Glutamatergic neuron (in vitro differentiated cells): Measurements from ENCODE around the gene NTSR1. TPM values are rescaled to one million over a fixed set of nuclear protein-coding genes. Genes with fewer than 3 reads are reported as not detected.

Experiments used
- DNase-seq: peaks from one replicate; pipeline ENCODE4 v3.0.0; 2022
- H3K27ac Mint-ChIP-seq: one replicate; pipeline ENCODE4 v1.8.0; 2020; ENCODE audit warnings: mild to moderate bottlenecking, mixed read lengths, inconsistent platforms; ENCODE audit not compliant: unreplicated experiment
- H3K27me3 Mint-ChIP-seq: one replicate; pipeline ENCODE4 v1.8.0; 2020; ENCODE audit warnings: mild to moderate bottlenecking, moderate library complexity, mixed read lengths, inconsistent platforms; ENCODE audit not compliant: unreplicated experiment
- H3K36me3 Mint-ChIP-seq: one replicate; pipeline ENCODE4 v1.8.0; 2020; ENCODE audit warnings: mild to moderate bottlenecking, mixed read lengths, inconsistent platforms; ENCODE audit not compliant: unreplicated experiment
- H3K4me1 Mint-ChIP-seq: one replicate; pipeline ENCODE4 v1.8.0; 2020; ENCODE audit warnings: mild to moderate bottlenecking, low read depth, mixed read lengths, inconsistent platforms; ENCODE audit not compliant: unreplicated experiment
- H3K4me3 Mint-ChIP-seq: one replicate; pipeline ENCODE4 v1.8.0; 2020; ENCODE audit warnings: mild to moderate bottlenecking, mixed read lengths, inconsistent platforms; ENCODE audit not compliant: unreplicated experiment
- H3K9me3 Mint-ChIP-seq: one replicate; pipeline ENCODE4 v1.8.0; 2020; ENCODE audit warnings: mild to moderate bottlenecking, moderate library complexity, mixed read lengths, inconsistent platforms; ENCODE audit not compliant: unreplicated experiment
- CTCF ChIP-seq: fragments of 200-600 bp; sonication (generic); IDR thresholded peaks from one replicate; pipeline ENCODE4 v1.5.0; 2021; ENCODE audit not compliant: partially characterized antibody, unreplicated experiment
- total RNA-seq: library from RNA; stranded (reverse); fragmentation: NEBNext Ultra II Directional; extraction: Animal tissue kit (Norgen Biotek cat#: 25700); gene quantifications from one replicate; pipeline ENCODE4 v1.2.1, GENCODE V29; 2021; ENCODE audit not compliant: unreplicated experiment

The NTSR1 gene
- total RNA-seq, 1 donor from 2014 or later, result 4.0 TPM

GRCh38 chr20:62758226-62758912 is 49.7 kb downstream of the NTSR1 start:
- Mint-ChIP-seq H3K27me3 (no peaks in the 10 kb centered on the region), H3K27ac (no peak overlapping the region), H3K4me1 (peaks cover 4% of the 10 kb centered on the region), H3K4me3 (no peak overlapping the region), H3K36me3 (no peaks in the 10 kb centered on the region), H3K9me3 (peaks cover 7% of the 10 kb centered on the region)
- DNase-seq, result peak; percentile 5
- TF ChIP-seq CTCF, result no peak

GRCh38 chr20:62759981-62760431 is 51.4 kb downstream of the NTSR1 start:
- H3K9me3 Mint-ChIP-seq, result peaks cover 7% of the 10 kb centered on the region
- H3K27me3 Mint-ChIP-seq, result no peaks in the 10 kb centered on the region
- H3K4me3 Mint-ChIP-seq, result no peak overlapping the region
- H3K4me1 Mint-ChIP-seq, result peaks cover 4% of the 10 kb centered on the region
- H3K27ac Mint-ChIP-seq, result no peak overlapping the region
- no peaks in the 10 kb centered on the region for H3K36me3 Mint-ChIP-seq
- DNase-seq, result peak; percentile 18
- TF ChIP-seq CTCF, result no peak

GRCh38 chr20:62760471-62760855 is 51.8 kb downstream of the NTSR1 start:
- Mint-ChIP-seq H3K27ac (no peak overlapping the region), H3K36me3 (no peaks in the 10 kb centered on the region), H3K4me1 (peaks cover 4% of the 10 kb centered on the region), H3K27me3 (no peaks in the 10 kb centered on the region), H3K9me3 (peaks cover 7% of the 10 kb centered on the region), H3K4me3 (no peak overlapping the region)
- peak; percentile 19 for DNase-seq
- TF ChIP-seq CTCF, result no peak

- Mint-ChIP-seq H3K27me3 (no peaks in the 10 kb centered on the region), H3K4me3 (no peak overlapping the region), H3K27ac (no peak overlapping the region), H3K9me3 (peaks cover 7% of the 10 kb centered on the region), H3K36me3 (no peaks in the 10 kb centered on the region), H3K4me1 (peaks cover 4% of the 10 kb centered on the region)
- no peak for TF ChIP-seq CTCF
- DNase-seq, result peak; percentile 22
These were observed 52.5 kb downstream of the NTSR1 start for GRCh38 chr20:62760856-62761758.

DNA sequence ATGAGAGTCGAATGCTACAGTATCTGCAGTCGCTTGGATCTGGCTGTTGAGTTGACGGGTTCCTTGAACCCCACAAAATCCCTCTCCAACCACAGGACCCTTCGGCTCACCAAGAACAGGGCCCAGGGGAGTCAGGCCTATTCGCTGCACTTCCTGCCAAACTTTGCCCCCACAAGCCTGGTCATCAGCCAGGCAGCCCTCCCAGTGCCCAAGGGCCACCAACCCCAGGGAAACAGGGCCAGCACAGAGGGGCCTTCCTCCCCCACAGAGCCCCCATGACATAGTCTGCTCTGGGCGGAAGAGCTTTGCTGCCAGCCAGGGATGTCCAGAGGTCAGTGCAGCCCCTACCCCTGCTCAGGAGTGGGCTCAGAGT is 53.1 kb downstream of the NTSR1 start:
- Mint-ChIP-seq H3K4me3 (no peak overlapping the region), H3K27ac (no peak overlapping the region), H3K4me1 (peaks cover 5% of the 10 kb centered on the region), H3K27me3 (no peaks in the 10 kb centered on the region), H3K36me3 (no peaks in the 10 kb centered on the region), H3K9me3 (peaks cover 7% of the 10 kb centered on the region)
- DNase-seq, result peak; percentile 5
- no peak for TF ChIP-seq CTCF
